CD4-positive, alpha-beta T cell (primary cell): Measurements from ENCODE around the gene CLCF1. TPM values are rescaled to one million over a fixed set of nuclear protein-coding genes. Genes with fewer than 3 reads are reported as not detected.

Source experiments
- ATAC-seq: fragments of 200-7000 bp; cut with Tn5 transposase; one replicate; pipeline ENCODE4 v1.10.0; 2022; ENCODE audit warnings: mild to moderate bottlenecking; ENCODE audit not compliant: poor library complexity
- CTCF ChIA-PET: fragments of 350-600 bp; sonication (Branson Sonifier 250); formaldehyde crosslinking; loops from one replicate; lab custom pipeline; 2021; ENCODE audit warnings: antibody characterized with exemption, inconsistent platforms; lab: Charles Lee
- POLR2A ChIA-PET: fragments of 350-600 bp; sonication (Branson Sonifier 250); formaldehyde crosslinking; loops from one replicate; lab custom pipeline; 2021; ENCODE audit warnings: antibody characterized with exemption, inconsistent platforms; lab: Charles Lee
- DNase-seq, 14 experiments: peaks; one replicate each; pipeline ENCODE4 v3.0.0-alpha.2; 2013 to 2020; ENCODE audit warnings: mixed read lengths in 2 of 14
- H3K27ac ChIP-seq, 2 donors: one replicate each; pipeline versions ENCODE4 v1.5.1 to v1.7.0; 2013; ENCODE audit warnings: low read length in 2 of 2, low read depth in 1 of 2, mild to moderate bottlenecking in 1 of 2
- H3K27me3 ChIP-seq, 2 experiments: 1 replicate in 1 of 2; 2 replicates in 1 of 2; pipeline versions ENCODE4 v1.6.1 to v1.7.0; 2013; ENCODE audit warnings: low read length in 2 of 2, control low read depth in 1 of 2, mild to moderate bottlenecking in 1 of 2, moderate library complexity in 1 of 2; ENCODE audit not compliant: insufficient read depth in 2 of 2, control insufficient read depth in 1 of 2
- H3K36me3 ChIP-seq: one replicate; pipeline ENCODE4 v1.6.1; 2013; ENCODE audit warnings: low read length, control low read depth; ENCODE audit not compliant: insufficient read depth
- H3K4me1 ChIP-seq: one replicate; pipeline ENCODE4 v1.6.1; 2013; ENCODE audit warnings: low read length, control low read depth; ENCODE audit not compliant: insufficient read depth
- H3K4me3 ChIP-seq: one replicate; pipeline ENCODE4 v1.5.1; 2013; ENCODE audit warnings: mild to moderate bottlenecking, low read length, moderate library complexity
- H3K9me3 ChIP-seq, 2 experiments: 1 replicate in 1 of 2; 2 replicates in 1 of 2; pipeline versions ENCODE4 v1.6.1 to v1.7.0; 2013; ENCODE audit warnings: low read length in 2 of 2, mild to moderate bottlenecking in 2 of 2, control low read depth in 1 of 2, moderate library complexity in 1 of 2; ENCODE audit not compliant: control insufficient read depth in 1 of 2, insufficient read depth in 1 of 2
- H3K27ac Mint-ChIP-seq: one replicate; pipeline ENCODE4 v1.8.0; 2020; ENCODE audit warnings: mixed read lengths
- H3K27me3 Mint-ChIP-seq: one replicate; pipeline ENCODE4 v1.8.0; 2021; ENCODE audit warnings: mixed read lengths
- H3K36me3 Mint-ChIP-seq: one replicate; pipeline ENCODE4 v1.8.0; 2021; ENCODE audit warnings: low read depth, mixed read lengths
- H3K4me1 Mint-ChIP-seq: one replicate; pipeline ENCODE4 v1.8.0; 2021; ENCODE audit warnings: low read depth, mixed read lengths
- H3K4me3 Mint-ChIP-seq: one replicate; pipeline ENCODE4 v1.8.0; 2020; ENCODE audit warnings: mild to moderate bottlenecking, mixed read lengths
- H3K9me3 Mint-ChIP-seq: one replicate; pipeline ENCODE4 v1.8.0; 2020; ENCODE audit warnings: mixed read lengths
- CTCF ChIP-seq: fragments of 200-600 bp; IDR thresholded peaks from one replicate; pipeline ENCODE4 v1.8.0; 2022; ENCODE audit warnings: antibody characterized with exemption, mild to moderate bottlenecking
- intact Hi-C, 2 experiments: fragments of 100-400 bp; cut with DNase I in 1 of 2; cut with micrococcal nuclease in 1 of 2; formaldehyde crosslinking; loops; one replicate each; pipeline versions ENCODE4 v1.15.1 to v1.9.0; 2023 to 2025; cut with DNase I, micrococcal nuclease
- total RNA-seq, 174 experiments: library from RNA in 2 of 174; stranded (reverse) in 2 of 174; gene quantifications; one replicate each; pipeline ENCODE4 v1.2.3 and lab custom pipeline; 2021 to 2026

CLCF1 gene
- total RNA-seq, 2 experiments from 2014 or later = 6.0 to 6.9 TPM

DNA sequence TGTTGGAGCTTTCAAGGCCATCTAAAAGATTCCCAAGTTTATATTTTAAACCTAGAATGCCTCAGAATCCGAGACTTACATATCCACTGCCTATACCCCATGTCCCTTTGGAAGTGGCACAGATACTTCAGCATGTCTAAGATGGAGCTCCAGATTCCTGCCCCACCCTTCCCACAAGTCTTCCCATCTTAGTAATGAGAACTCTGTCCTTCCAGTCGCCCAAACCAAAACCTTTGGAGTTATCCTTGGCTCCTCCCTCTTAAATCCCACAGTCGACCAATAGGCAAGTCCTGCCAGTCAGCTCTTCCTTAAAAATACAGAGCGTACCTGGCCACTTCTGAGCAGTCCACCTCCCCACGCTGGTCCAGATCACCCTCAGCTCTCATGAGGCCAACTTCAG is 24.4 kb downstream of the CLCF1 start:
- intact Hi-C loops = loop anchor here in 1 of 2 experiments (2.0 to 5.0 kb wide), 2 partner anchors 30 to 33 kb away; no protein-coding TSS in a partner anchor
- peak overlapping the region; percentile 52 for H3K27ac Mint-ChIP-seq
- ChIA-PET POLR2A (interaction anchor here (1.3 kb wide), 1 partner anchor 53 kb away, joined by 3 read pairs; the partner anchor contains the start of gene PPP1CA), CTCF (interaction anchor here (0.8 to 10.0 kb wide), 2 partner anchors 32 to 33 kb away, joined by 4 to 241 read pairs; no protein-coding TSS in a partner anchor)
- Histone ChIP-seq H3K27me3 (no peaks in the 10 kb centered on the region), H3K27ac (no peak overlapping the region), H3K36me3 (peaks cover 5% of the 10 kb centered on the region), H3K9me3 (no peaks in the 10 kb centered on the region), H3K4me3 (no peak overlapping the region), H3K4me1 (peaks cover 59% of the 10 kb centered on the region)
- H3K36me3 Mint-ChIP-seq = peaks cover 14% of the 10 kb centered on the region
- peaks cover 75% of the 10 kb centered on the region for H3K4me1 Mint-ChIP-seq
- DNase-seq = no peak
- H3K4me3 Mint-ChIP-seq = no peak overlapping the region
- ATAC-seq = no peak
- H3K9me3 Mint-ChIP-seq = no peaks in the 10 kb centered on the region
- no peaks in the 10 kb centered on the region for H3K27me3 Mint-ChIP-seq
- TF ChIP-seq CTCF = no peak

GRCh38 chr11:67347964-67348749 is 25.2 kb downstream of the CLCF1 start:
- no peak for TF ChIP-seq CTCF
- no peaks in the 10 kb centered on the region for H3K27me3 ChIP-seq
- H3K4me3 ChIP-seq = no peak overlapping the region
- Mint-ChIP-seq H3K27ac (peak overlapping the region; percentile 52), H3K4me1 (peaks cover 69% of the 10 kb centered on the region), H3K27me3 (no peaks in the 10 kb centered on the region), H3K36me3 (peaks cover 10% of the 10 kb centered on the region), H3K9me3 (no peaks in the 10 kb centered on the region), H3K4me3 (no peak overlapping the region)
- H3K9me3 ChIP-seq = no peaks in the 10 kb centered on the region
- POLR2A ChIA-PET = interaction anchor here (1.3 kb wide), 1 partner anchor 53 kb away, joined by 3 read pairs; the partner anchor contains the start of gene PPP1CA
- CTCF ChIA-PET = interaction anchor here (0.8 to 10.0 kb wide), 3 partner anchors 8 to 34 kb away, joined by 3 to 241 read pairs (median 20); no protein-coding TSS in a partner anchor
- H3K27ac ChIP-seq = no peak overlapping the region
- peaks cover 60% of the 10 kb centered on the region for H3K4me1 ChIP-seq
- intact Hi-C loops = loop anchor here in 1 of 2 experiments (2.0 to 5.0 kb wide), 2 partner anchors 29 to 34 kb away; no protein-coding TSS in a partner anchor
- DNase-seq (no peak), ATAC-seq (no peak)
- peaks cover 5% of the 10 kb centered on the region for H3K36me3 ChIP-seq

DNA sequence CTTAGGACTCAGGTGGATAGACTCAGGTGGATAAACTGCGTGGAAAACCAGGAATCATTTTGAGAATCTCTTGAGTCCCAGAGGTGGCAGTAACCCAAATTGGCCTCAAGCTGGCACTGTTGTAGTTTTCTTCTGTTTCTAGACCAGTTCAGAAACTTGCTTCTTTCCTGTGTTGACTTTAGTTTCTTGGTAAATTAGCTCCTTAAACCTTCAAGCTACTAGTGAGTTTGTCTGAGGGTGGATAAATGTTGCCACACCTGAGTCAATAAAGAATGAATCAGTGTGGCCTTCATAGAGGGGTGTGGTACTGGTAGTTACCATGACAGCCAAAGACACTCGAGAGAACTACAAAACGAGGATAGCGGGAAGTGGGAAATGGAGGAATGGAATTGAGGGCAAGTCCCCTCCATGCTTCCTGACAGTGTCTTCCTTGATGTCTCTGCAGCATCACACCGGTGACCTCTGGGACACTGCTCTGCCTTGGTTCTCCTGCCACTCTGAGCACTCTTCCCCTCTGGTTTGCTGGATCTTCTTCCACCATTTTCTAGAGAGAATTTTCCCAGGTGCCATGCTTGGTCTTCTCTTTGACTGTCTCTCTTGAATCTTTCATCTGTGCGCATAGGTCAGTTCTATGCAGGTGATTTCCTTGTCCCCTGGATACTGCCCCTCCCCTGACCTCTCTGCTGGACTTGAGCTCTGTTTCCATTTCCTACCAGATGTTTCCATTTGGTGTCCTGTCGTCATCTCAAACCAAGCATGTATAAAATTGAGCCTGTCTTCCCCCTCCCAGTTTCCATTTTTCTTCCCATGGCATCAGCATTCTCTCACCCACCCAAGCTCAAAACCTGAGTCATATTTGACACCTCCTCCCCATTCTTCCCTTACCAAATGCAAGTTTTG is 27.2 kb downstream of the CLCF1 start:
- peak; percentile 71 for ATAC-seq
- TF ChIP-seq CTCF = peak; percentile 81
- intact Hi-C loops = loop anchor here in 1 of 2 experiments (5.0 kb wide), 1 partner anchor 36 kb away; no protein-coding TSS in a partner anchor
- peak overlapping the region; percentile 78 for H3K27ac Mint-ChIP-seq
- no peak overlapping the region for H3K4me3 ChIP-seq
- POLR2A ChIA-PET = interaction anchor here (0.5 to 3.3 kb wide), 24 partner anchors 7 to 283 kb away, joined by 3 to 30 read pairs (median 4); partner anchors contain the start of genes CLCF1, GRK2, POLD4 and PPP1CA
- peaks cover 3% of the 10 kb centered on the region for H3K36me3 Mint-ChIP-seq
- H3K4me1 ChIP-seq = peaks cover 40% of the 10 kb centered on the region
- H3K4me3 Mint-ChIP-seq = peak overlapping the region; percentile 57
- DNase-seq = peak in 4 of 14 experiments; percentile 39 to 65 (median 55)
- peak overlapping the region in 1 of 2 donors; percentile 18 for H3K27ac ChIP-seq
- no peaks in the 10 kb centered on the region for H3K27me3 Mint-ChIP-seq
- H3K4me1 Mint-ChIP-seq = peaks cover 64% of the 10 kb centered on the region
- H3K9me3 Mint-ChIP-seq = no peaks in the 10 kb centered on the region
- no peaks in the 10 kb centered on the region for H3K36me3 ChIP-seq
- CTCF ChIA-PET = interaction anchor here (1.0 to 5.5 kb wide), 18 partner anchors 10 to 132 kb away, joined by 3 to 58 read pairs (median 4); partner anchors contain the start of genes CLCF1, PPP1CA and RAD9A
- H3K27me3 ChIP-seq = no peaks in the 10 kb centered on the region
- no peaks in the 10 kb centered on the region for H3K9me3 ChIP-seq
